Body of pancreas (tissue), 4 donors: ENCODE data around the gene ISX.

Experiments used
- CTCF ChIP-seq, 7 experiments: fragments of 450-650 bp in 4 of 7; fragments of 200-600 bp in 3 of 7; sonication (generic) in 3 of 7; IDR thresholded peaks; one replicate each; pipeline ENCODE4 v1.5.1; 2016 to 2019; ENCODE audit warnings: antibody characterized with exemption in 7 of 7
- POLR2A ChIP-seq, 3 donors: fragments of 450-650 bp; IDR thresholded peaks; one replicate each; pipeline ENCODE4 v1.6.1; 2016; ENCODE audit warnings: antibody characterized with exemption in 3 of 3, mild to moderate bottlenecking in 2 of 3

DNA sequence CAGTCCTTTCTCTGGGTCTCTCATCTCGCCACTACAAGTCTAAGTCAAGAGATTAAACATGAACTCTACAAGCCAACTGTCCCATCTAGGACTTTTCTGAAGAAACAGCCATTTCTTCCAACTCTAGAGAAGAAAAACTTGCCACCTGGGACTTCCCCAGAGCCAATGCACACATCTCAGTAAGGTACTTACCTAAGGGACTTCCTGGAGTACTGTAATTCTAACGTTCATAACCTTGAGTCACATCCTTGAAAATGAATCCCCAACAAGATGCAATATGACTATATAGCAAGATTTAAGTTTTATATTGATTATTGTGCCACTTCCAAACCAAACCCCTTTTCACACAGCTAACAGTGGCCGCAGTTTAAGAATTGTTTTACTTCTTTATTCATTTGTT, 11.9 kb upstream of the ISX start:
- TF ChIP-seq CTCF (IDR thresholded peaks at IDR 0.05): no peak
- no peak for TF ChIP-seq POLR2A (IDR thresholded peaks at IDR 0.05)
